GM18517 (cell line): ENCODE results near the gene PCDHB16.
"Not testable (repeated sequence)": the region's sequence is repeated elsewhere in the genome, so short reads cannot be mapped to it uniquely, and the experiment has no call there.

Experiments used
- ATAC-seq: cut with Tn5 transposase; IDR thresholded peaks from one replicate; pipeline ENCODE4 v1.9.1; 2021; ENCODE audit warnings: mild to moderate bottlenecking, moderate library complexity; ENCODE audit not compliant: unreplicated experiment

Gene PCDHB16

GRCh38 chr5:141224844-141225243 is 42.7 kb downstream of the PCDHB16 start:
- ATAC-seq, result not testable (repeated sequence)

- not testable (repeated sequence) for ATAC-seq
Measured at GRCh38 chr5:141225421-141225820, 43.2 kb downstream of the PCDHB16 start.

- ATAC-seq, result no peak
Measured at GRCh38 chr5:141234109-141234667, 52.0 kb downstream of the PCDHB16 start.
